Measurements from ENCODE around the gene TRIP10.
A peak's percentile ranks its signal among the peaks of the same experiment; 100 is the strongest.
"Not testable (repeated sequence)": the region's sequence is repeated elsewhere in the genome, so short reads cannot be mapped to it uniquely, and the experiment has no call there.

The TRIP10 gene

DNA sequence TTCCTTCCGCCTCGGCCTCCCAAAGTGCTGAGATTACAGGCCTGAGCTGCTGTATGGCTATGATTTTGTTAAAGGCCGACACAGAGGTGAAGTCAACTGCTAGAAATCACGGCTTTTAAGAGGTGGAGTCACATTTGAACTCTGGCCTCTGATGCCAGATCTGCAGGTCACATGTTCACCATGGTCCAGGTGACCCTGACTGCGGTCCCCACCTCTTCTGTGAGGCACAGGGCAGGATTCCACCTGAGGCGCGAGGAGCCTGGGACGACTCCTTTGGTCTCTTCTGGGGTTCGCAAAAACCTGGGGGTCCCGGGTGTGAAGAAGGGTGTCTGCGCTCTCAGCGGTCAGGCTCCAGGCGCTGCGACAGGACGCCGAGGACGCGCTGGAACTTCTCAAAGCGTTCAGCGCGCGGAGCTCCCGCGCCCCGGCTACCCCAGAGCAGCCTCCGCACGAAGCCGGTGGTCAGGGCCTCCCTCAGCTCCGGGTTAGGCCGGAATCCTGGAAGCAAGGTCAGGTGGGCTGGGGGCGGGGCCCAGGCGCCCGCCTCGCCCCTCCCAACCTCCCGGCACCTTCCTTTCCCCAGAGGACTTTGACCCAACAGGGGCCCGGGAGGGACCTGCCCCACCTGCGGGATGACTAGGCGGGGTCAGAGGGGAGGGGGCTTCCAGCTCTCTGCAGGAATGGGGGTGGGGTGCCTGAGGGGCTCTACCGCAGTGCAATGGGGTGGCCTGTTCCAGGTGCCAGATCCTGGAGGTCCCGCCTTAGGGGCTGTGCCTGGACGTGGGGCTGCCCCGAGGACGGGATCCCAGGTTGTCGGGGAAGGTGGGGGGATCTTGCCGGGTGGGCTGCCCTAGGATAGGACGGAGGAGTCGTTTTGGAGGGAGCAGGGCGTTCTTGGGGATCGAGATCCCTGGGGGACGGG lies 13.0 kb downstream of the TRIP10 start:
- no peak for TF ChIP-seq Cebpa-rat (IDR thresholded peaks at IDR 0.05)
- no peaks in the 10 kb centered on the region for H3K27me3 ChIP-seq
- H3K4me3 ChIP-seq: peak overlapping the region; percentile 67
- peak overlapping the region; percentile 93 for H3K4me2 ChIP-seq
- H3K9me3 ChIP-seq: no peaks in the 10 kb centered on the region
- H3K36me3 ChIP-seq: peaks cover 44% of the 10 kb centered on the region
- H3K27ac ChIP-seq: peak overlapping the region; percentile 65
- peaks cover 31% of the 10 kb centered on the region for H3K4me1 ChIP-seq
- peak overlapping the region; percentile 74 for H3K9ac ChIP-seq
- H4K20me1 ChIP-seq: no peaks in the 10 kb centered on the region

GRCh38 chr19:6753178-6754031 lies 13.9 kb downstream of the TRIP10 start:
- Histone ChIP-seq H3K36me3 (peaks cover 38% of the 10 kb centered on the region), H3K9ac (peak overlapping the region; percentile 74), H3K4me1 (peaks cover 34% of the 10 kb centered on the region), H3K4me2 (peak overlapping the region; percentile 93), H3K9me3 (no peaks in the 10 kb centered on the region), H3K27me3 (no peaks in the 10 kb centered on the region), H3K4me3 (peak overlapping the region; percentile 67), H4K20me1 (no peaks in the 10 kb centered on the region), H3K27ac (peak overlapping the region; percentile 65)
- no peak for TF ChIP-seq Cebpa-rat (IDR thresholded peaks at IDR 0.05)

DNA sequence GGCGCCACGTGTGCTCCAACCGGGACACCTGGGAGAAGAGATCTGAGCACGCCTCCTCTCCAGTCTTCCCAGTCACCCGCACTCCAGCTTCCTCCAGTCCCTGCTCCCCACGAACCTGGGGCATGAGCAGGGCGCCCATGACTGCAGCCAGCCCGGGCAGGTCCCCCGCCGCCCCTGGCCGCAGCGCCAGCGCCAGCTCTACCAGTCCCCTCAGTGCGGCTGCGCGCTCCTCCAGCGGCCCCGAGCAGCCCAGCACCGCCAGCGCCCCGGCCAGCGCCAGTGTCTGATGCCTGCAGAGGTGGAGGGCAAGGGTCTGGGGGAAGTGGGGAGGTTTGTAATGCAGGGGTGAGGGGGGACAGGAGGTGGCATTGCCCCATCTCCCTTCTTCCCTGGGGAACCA lies 14.7 kb downstream of the TRIP10 start:
- Histone ChIP-seq H3K9me3 (no peaks in the 10 kb centered on the region), H3K27ac (no peak overlapping the region), H3K4me1 (peaks cover 34% of the 10 kb centered on the region), H3K27me3 (no peaks in the 10 kb centered on the region), H3K36me3 (peaks cover 37% of the 10 kb centered on the region), H3K9ac (no peak overlapping the region), H3K4me3 (peak overlapping the region; percentile 67; the same call in 1 of the 2 replicates), H3K4me2 (peak overlapping the region; percentile 93; the same call in 1 of the 2 replicates), H4K20me1 (no peaks in the 10 kb centered on the region)
- no peak for TF ChIP-seq Cebpa-rat (IDR thresholded peaks at IDR 0.05)

DNA sequence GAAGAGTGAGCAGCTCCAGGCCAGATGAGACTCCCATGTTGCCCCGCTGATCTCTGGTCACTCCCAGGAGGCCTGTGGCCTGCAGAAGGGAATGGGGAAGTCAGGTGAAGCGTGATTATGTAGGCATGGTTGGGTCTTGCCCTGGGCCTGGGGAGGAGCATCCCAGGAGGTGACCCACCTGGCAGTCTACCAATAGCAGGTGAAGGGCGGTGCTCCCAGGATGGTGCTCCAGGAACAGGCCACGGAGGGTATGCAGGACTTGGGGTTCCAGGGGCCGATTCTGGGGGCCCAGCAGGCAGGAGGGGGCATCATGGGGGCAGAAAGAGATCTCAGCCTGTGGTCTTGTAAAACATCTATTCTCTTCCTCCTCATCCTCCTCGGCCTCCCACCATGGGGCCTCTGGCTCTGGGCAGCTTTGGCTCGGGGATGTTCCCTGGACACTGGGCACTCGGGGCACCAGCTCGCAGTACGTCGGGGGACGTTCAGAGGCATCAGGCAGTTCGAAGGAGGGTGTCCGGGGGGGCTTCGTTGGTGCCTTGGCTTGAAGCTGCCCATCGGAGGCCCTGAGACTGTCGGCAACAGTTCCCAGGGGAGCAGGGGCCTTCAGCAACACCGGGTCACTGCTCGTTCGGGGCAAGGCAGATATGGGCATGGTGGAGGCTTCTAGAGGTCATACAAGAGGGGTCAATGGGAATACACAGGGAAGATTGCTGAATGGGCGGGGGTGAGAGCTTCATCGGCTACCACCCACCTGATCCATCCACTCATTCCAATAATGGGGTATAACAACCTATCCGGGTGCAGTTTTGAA lies 15.4 kb downstream of the TRIP10 start:
- Histone ChIP-seq H3K4me2 (0 out of 2 replicates have a peak overlapping the region, but pooled peaks have one; percentile 93), H3K27me3 (no peaks in the 10 kb centered on the region)

GRCh38 chr19:6760606-6761005 lies 21.1 kb downstream of the TRIP10 start:
- Histone ChIP-seq H3K9me3 (no peaks in the 10 kb centered on the region), H4K20me1 (no peaks in the 10 kb centered on the region), H3K36me3 (peaks cover 12% of the 10 kb centered on the region; the same call in 1 of the 2 replicates), H3K4me2 (no peak overlapping the region), H3K27ac (no peak overlapping the region), H3K9ac (no peak overlapping the region), H3K4me3 (no peak overlapping the region), H3K4me1 (peaks cover 15% of the 10 kb centered on the region), H3K27me3 (no peaks in the 10 kb centered on the region)
- no peak for TF ChIP-seq Cebpa-rat (IDR thresholded peaks at IDR 0.05)

More for the DNA sequence above, 15.4 kb downstream of the TRIP10 start:
- Histone ChIP-seq H3K27ac (no peak overlapping the region), H3K36me3 (peaks cover 36% of the 10 kb centered on the region), H3K9ac (no peak overlapping the region), H3K4me1 (peaks cover 34% of the 10 kb centered on the region), H3K9me3 (no peaks in the 10 kb centered on the region), H4K20me1 (no peaks in the 10 kb centered on the region), H3K4me3 (no peak overlapping the region)
- no peak for TF ChIP-seq Cebpa-rat (IDR thresholded peaks at IDR 0.05)

DNA sequence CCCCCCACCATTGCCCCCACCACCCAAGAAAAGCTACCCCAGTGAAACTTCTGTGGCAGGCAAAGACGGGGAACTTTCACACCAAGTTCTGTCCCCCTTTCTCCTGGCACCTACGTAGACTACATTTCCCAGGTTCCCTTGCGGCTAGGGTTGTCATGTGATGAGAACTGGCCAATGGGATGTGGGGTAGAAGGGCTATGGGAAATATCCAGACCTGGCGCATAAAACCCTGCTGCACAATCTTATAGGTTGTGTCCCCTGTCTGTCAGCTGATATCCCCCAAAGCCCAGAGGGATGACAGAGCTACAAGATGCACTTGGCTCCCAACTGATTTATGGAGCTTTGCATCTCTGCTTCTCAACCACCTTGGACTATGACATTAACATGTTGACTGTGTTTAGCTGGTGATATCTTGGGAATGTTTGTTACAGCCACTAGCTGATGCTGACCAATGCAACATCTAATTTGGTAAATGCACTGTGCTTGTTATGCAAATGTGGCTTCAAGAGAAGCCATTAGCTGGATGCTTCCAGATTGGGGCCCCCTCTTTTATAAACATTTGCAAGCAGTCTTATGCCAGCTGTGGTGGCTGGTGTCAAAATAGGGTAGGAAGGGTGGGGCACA lies 21.7 kb downstream of the TRIP10 start:
- no peak overlapping the region for H3K27ac ChIP-seq
- H3K9ac ChIP-seq: no peak overlapping the region
- H3K4me2 ChIP-seq: no peak overlapping the region
- no peak for TF ChIP-seq Cebpa-rat (IDR thresholded peaks at IDR 0.05)
- no peaks in the 10 kb centered on the region for H3K27me3 ChIP-seq
- peaks cover 21% of the 10 kb centered on the region for H3K4me1 ChIP-seq
- no peaks in the 10 kb centered on the region for H4K20me1 ChIP-seq
- H3K36me3 ChIP-seq: peaks cover 12% of the 10 kb centered on the region; the same call in 1 of the 2 replicates
- no peaks in the 10 kb centered on the region for H3K9me3 ChIP-seq
- H3K4me3 ChIP-seq: no peak overlapping the region

DNA sequence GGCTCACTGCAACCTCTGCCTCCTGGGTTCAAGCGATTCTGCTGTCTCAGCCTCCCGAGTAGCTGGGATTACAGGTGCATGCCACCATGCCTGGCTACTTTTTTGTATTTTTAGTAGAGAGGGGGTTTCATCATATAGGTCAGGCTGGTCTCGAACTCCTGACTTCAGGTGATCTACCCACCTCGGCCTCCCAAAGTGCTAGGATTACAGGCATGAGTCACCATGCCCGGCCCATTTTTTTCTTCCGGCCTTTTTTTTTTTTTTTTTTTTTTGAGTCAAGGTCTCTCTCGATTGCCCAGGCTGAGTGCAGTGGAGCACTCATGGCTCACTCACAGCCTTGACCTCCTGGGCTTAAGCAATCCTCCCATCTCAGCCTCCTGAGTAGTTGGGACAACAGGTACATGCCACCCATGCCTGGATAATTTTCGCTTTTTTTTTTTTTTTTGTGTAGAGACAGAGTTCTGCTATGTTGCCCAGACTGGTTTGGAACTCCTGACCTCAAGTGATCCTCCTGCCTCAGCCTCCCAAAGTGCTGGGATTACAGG lies 22.8 kb downstream of the TRIP10 start:
- H3K4me1 ChIP-seq: peaks cover 22% of the 10 kb centered on the region
- not testable (repeated sequence) for H3K9ac ChIP-seq, H3K27ac ChIP-seq, H3K27me3 ChIP-seq, H3K4me2 ChIP-seq, H3K9me3 ChIP-seq, H4K20me1 ChIP-seq, H3K4me3 ChIP-seq
- H3K36me3 ChIP-seq: peaks cover 12% of the 10 kb centered on the region; the same call in 1 of the 2 replicates

DNA sequence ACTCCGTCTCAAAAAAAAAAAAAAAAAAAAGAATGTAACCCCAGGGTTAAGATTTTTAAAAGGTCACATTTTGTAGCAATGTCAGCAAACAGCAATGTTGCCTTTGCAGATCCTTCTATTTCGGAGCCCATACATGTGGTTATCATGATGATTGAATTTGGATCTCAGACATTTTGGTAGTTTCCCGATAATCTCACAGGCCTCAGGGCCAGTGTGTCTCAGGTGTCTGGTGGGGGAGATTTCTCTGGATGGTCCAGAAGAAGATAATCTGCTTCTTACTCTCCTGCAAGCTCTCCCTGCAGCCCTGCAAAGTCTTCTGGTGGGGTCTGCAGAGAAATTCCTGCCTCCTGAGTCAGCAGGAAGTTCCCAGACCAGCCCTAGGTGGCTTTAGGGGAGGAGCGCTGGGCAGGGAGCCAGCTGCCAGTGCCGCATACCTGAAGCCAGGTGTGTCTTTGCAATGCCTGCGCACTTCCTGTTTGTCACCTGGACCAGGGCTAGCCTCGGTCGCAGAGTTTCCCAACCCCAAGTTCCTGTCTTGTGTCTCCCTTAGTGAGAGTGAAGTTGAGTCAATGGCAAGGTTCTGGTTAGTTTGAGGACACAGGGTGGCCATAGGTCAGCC lies 26.4 kb downstream of the TRIP10 start:
- no peak for TF ChIP-seq Cebpa-rat (IDR thresholded peaks at IDR 0.05)
- Histone ChIP-seq H3K9ac (no peak overlapping the region), H4K20me1 (no peaks in the 10 kb centered on the region), H3K36me3 (no peaks in the 10 kb centered on the region), H3K27me3 (no peaks in the 10 kb centered on the region), H3K27ac (no peak overlapping the region), H3K9me3 (no peaks in the 10 kb centered on the region), H3K4me2 (peak overlapping the region; percentile 98), H3K4me1 (peaks cover 27% of the 10 kb centered on the region), H3K4me3 (no peak overlapping the region)
